ENCODE data around the gene MTA1.

- no peak for TF ChIP-seq POLR2A (IDR thresholded peaks at IDR 0.05; ENCODE audit: low read depth)
- no peak for TF ChIP-seq CTCF (IDR thresholded peaks at IDR 0.05)
- TF ChIP-seq EP300 (IDR thresholded peaks at IDR 0.05): no peak
- TF ChIP-seq POLR2AphosphoS5 (IDR thresholded peaks at IDR 0.05): no peak
These were observed 6.1 kb upstream of the MTA1 start for GRCh38 chr14:105413544-105413886.
